ENCODE data around the gene OR51D1. TPM values are rescaled to one million over a fixed set of nuclear protein-coding genes. Genes with fewer than 3 reads are reported as not detected.

Gene OR51D1
- total RNA-seq, 1 donor from 2014 or later: not detected

DNA sequence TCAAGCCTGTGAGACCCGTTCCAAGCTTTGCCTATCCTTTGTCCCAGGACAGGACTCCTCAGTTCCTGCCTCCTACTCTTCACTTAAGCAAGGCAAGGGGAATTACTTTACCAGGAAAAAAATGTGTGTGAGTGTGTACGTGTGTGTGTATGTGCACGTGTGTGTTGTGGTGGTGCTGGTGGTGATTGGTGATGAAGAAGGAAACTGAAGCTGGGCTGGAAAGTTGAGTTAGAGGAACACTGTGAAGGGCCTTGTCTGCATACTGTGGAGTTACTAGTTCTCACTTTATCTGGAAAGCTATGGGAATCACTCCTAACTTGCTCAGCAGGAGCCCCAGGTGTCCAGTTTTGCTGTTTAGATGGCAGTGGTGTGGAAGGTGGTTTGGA lies 378 bp downstream of the OR51D1 start:
- Mint-ChIP-seq H3K27me3 (ENCODE audit: unreplicated experiment) (no peaks in the 10 kb centered on the region), H3K36me3 (ENCODE audit: low read depth, unreplicated experiment) (no peaks in the 10 kb centered on the region), H3K27ac (ENCODE audit: unreplicated experiment) (no peak overlapping the region), H3K4me3 (ENCODE audit: unreplicated experiment) (no peak overlapping the region), H3K9me3 (ENCODE audit: unreplicated experiment) (no peaks in the 10 kb centered on the region), H3K4me1 (ENCODE audit: unreplicated experiment) (peaks cover 12% of the 10 kb centered on the region)
- TF ChIP-seq, protein P1, sequence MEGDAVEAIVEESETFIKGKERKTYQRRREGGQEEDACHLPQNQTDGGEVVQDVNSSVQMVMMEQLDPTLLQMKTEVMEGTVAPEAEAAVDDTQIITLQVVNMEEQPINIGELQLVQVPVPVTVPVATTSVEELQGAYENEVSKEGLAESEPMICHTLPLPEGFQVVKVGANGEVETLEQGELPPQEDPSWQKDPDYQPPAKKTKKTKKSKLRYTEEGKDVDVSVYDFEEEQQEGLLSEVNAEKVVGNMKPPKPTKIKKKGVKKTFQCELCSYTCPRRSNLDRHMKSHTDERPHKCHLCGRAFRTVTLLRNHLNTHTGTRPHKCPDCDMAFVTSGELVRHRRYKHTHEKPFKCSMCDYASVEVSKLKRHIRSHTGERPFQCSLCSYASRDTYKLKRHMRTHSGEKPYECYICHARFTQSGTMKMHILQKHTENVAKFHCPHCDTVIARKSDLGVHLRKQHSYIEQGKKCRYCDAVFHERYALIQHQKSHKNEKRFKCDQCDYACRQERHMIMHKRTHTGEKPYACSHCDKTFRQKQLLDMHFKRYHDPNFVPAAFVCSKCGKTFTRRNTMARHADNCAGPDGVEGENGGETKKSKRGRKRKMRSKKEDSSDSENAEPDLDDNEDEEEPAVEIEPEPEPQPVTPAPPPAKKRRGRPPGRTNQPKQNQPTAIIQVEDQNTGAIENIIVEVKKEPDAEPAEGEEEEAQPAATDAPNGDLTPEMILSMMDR (IDR thresholded peaks at IDR 0.05; ENCODE audit: unreplicated experiment): no peak
- no peak for DNase-seq (ENCODE audit: low spot score)

DNA sequence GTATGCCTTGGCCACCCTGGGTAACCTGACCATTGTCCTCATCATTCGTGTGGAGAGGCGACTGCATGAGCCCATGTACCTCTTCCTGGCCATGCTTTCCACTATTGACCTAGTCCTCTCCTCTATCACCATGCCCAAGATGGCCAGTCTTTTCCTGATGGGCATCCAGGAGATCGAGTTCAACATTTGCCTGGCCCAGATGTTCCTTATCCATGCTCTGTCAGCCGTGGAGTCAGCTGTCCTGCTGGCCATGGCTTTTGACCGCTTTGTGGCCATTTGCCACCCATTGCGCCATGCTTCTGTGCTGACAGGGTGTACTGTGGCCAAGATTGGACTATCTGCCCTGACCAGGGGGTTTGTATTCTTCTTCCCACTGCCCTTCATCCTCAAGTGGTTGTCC lies 2.7 kb downstream of the OR51D1 start:
- Mint-ChIP-seq H3K4me3 (ENCODE audit: unreplicated experiment) (no peak overlapping the region), H3K4me1 (ENCODE audit: unreplicated experiment) (peaks cover 17% of the 10 kb centered on the region), H3K27ac (ENCODE audit: unreplicated experiment) (no peak overlapping the region), H3K27me3 (ENCODE audit: unreplicated experiment) (peaks cover 2% of the 10 kb centered on the region), H3K36me3 (ENCODE audit: low read depth, unreplicated experiment) (no peaks in the 10 kb centered on the region), H3K9me3 (ENCODE audit: unreplicated experiment) (no peaks in the 10 kb centered on the region)
- DNase-seq (ENCODE audit: low spot score): no peak
- TF ChIP-seq, protein P1 (IDR thresholded peaks at IDR 0.05; ENCODE audit: unreplicated experiment): no peak

DNA sequence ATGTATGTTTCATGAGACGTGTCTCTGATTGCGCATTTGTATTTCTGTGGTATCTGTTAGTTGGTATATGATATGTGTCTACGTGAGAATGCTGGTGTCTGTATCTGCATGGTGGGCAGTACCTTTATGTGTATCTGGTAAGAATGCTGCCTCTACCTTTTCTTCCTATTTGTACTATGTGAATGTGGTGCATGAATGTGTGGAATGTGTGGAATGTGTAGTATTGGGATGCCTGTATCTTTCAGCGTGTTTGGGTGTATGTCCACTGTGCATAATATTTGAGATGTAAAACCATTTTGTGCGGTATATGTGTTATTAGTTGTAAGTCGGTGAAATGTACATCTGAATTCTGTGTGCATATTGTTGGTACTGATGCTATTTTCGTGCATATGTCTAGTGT lies 4.2 kb downstream of the OR51D1 start:
- Mint-ChIP-seq H3K9me3 (ENCODE audit: unreplicated experiment) (no peaks in the 10 kb centered on the region), H3K27ac (ENCODE audit: unreplicated experiment) (no peak overlapping the region), H3K4me1 (ENCODE audit: unreplicated experiment) (peaks cover 17% of the 10 kb centered on the region), H3K27me3 (ENCODE audit: unreplicated experiment) (peaks cover 3% of the 10 kb centered on the region), H3K36me3 (ENCODE audit: low read depth, unreplicated experiment) (no peaks in the 10 kb centered on the region), H3K4me3 (ENCODE audit: unreplicated experiment) (no peak overlapping the region)
- TF ChIP-seq, protein P1 (IDR thresholded peaks at IDR 0.05; ENCODE audit: unreplicated experiment): no peak
- no peak for DNase-seq (ENCODE audit: low spot score)

DNA sequence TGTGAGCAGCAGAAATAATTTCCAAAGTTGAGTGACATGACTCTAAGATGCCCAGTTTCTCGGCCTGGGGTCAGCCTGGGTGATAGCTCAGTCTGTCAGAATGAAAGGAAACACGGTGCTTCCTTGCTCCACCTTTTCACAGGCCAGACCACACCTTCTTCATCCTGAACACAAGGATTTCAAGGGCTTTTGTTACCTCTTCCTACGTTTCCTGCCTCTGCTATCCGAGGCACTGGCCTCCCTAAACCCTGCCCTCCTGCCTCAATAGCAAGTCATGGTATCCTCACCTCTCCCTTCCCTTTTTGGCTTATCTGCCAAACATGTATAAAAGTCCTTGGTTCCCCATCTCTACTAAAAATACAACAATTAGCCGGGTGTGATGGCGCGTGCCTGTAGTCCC lies 4.8 kb downstream of the OR51D1 start:
- Mint-ChIP-seq H3K4me3 (ENCODE audit: unreplicated experiment) (no peak overlapping the region), H3K27me3 (ENCODE audit: unreplicated experiment) (peaks cover 3% of the 10 kb centered on the region), H3K27ac (ENCODE audit: unreplicated experiment) (no peak overlapping the region), H3K9me3 (ENCODE audit: unreplicated experiment) (no peaks in the 10 kb centered on the region), H3K36me3 (ENCODE audit: low read depth, unreplicated experiment) (no peaks in the 10 kb centered on the region), H3K4me1 (ENCODE audit: unreplicated experiment) (peaks cover 17% of the 10 kb centered on the region)
- no peak for DNase-seq (ENCODE audit: low spot score)
- TF ChIP-seq, protein P1 (IDR thresholded peaks at IDR 0.05; ENCODE audit: unreplicated experiment): no peak

DNA sequence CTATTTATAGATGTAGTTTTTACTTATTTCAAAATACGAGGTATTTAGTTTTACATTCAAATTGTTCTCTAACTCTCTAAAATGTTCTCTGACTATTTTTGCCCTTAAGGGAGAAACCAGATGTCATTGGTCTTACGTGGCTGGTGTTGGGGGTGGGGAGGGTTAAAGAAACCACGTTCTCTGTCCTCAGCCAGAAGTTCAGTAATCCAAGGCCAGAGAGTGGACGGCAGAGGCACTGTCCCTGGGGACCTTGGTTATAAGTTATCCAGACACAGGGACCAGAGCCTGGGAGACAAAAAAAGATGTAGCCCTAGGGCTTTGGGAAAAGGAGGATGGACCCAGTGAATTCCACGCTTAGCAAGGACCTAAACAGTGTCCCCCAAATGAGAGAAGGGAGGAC lies 5.8 kb downstream of the OR51D1 start:
- peaks cover 18% of the 10 kb centered on the region for H3K4me1 Mint-ChIP-seq (ENCODE audit: unreplicated experiment)
- no peaks in the 10 kb centered on the region for H3K9me3 Mint-ChIP-seq (ENCODE audit: unreplicated experiment)
- no peaks in the 10 kb centered on the region for H3K36me3 Mint-ChIP-seq (ENCODE audit: low read depth, unreplicated experiment)
- DNase-seq (ENCODE audit: low spot score): no peak
- H3K27me3 Mint-ChIP-seq (ENCODE audit: unreplicated experiment): peaks cover 3% of the 10 kb centered on the region
- no peak overlapping the region for H3K4me3 Mint-ChIP-seq (ENCODE audit: unreplicated experiment)
- TF ChIP-seq, protein P1 (IDR thresholded peaks at IDR 0.05; ENCODE audit: unreplicated experiment): no peak
- H3K27ac Mint-ChIP-seq (ENCODE audit: unreplicated experiment): no peak overlapping the region
